Natural killer cell (primary cell): ENCODE results near the gene TXLNG. TPM values are rescaled to one million over a fixed set of nuclear protein-coding genes. Genes with fewer than 3 reads are reported as not detected.

Experiments
- ATAC-seq, 3 donors: fragments of 150-1000 bp in 2 of 3; fragments of 200-7000 bp in 1 of 3; cut with Tn5 transposase; 1 replicate in 1 of 3; 2 replicates in 2 of 3; pipeline ENCODE4 v1.10.0; 2021; ENCODE audit warnings: mild to moderate bottlenecking in 2 of 3, moderate library complexity in 2 of 3
- DNase-seq, 2 donors: peaks; one replicate each; pipeline versions ENCODE4 v3.0.0 to v3.0.0-alpha.2; 2013 to 2021; ENCODE audit warnings: mixed read lengths in 1 of 2
- H3K27ac ChIP-seq: one replicate; pipeline ENCODE4 v1.5.1; 2013; ENCODE audit warnings: mild to moderate bottlenecking, low read length
- H3K27me3 ChIP-seq: one replicate; pipeline ENCODE4 v1.6.1; 2013; ENCODE audit warnings: low read length; ENCODE audit not compliant: control insufficient read depth, insufficient read depth
- H3K36me3 ChIP-seq: one replicate; pipeline ENCODE4 v1.6.1; 2013; ENCODE audit warnings: low read length; ENCODE audit not compliant: control insufficient read depth, insufficient read depth
- H3K4me1 ChIP-seq: one replicate; pipeline ENCODE4 v1.6.1; 2013; ENCODE audit warnings: low read length; ENCODE audit not compliant: control insufficient read depth, insufficient read depth
- H3K4me3 ChIP-seq: one replicate; pipeline ENCODE4 v1.5.1; 2013; ENCODE audit warnings: low read length
- H3K9me3 ChIP-seq: one replicate; pipeline ENCODE4 v1.6.1; 2013; ENCODE audit warnings: low read length; ENCODE audit not compliant: control insufficient read depth, insufficient read depth
- H3K27ac Mint-ChIP-seq, 2 donors: one replicate each; pipeline ENCODE4 v1.8.0; 2022; ENCODE audit warnings: mild to moderate bottlenecking in 2 of 2, mixed read lengths in 2 of 2, moderate library complexity in 1 of 2
- H3K27me3 Mint-ChIP-seq, 2 donors: one replicate each; pipeline ENCODE4 v1.8.0; 2022; ENCODE audit warnings: low read depth in 2 of 2, mixed read lengths in 2 of 2
- H3K36me3 Mint-ChIP-seq: one replicate; pipeline ENCODE4 v1.8.0; 2022; ENCODE audit warnings: mixed read lengths
- H3K4me1 Mint-ChIP-seq, 2 donors: one replicate each; pipeline ENCODE4 v1.8.0; 2022; ENCODE audit warnings: mixed read lengths in 2 of 2
- H3K4me3 Mint-ChIP-seq: one replicate; pipeline ENCODE4 v1.8.0; 2022; ENCODE audit warnings: mild to moderate bottlenecking, moderate library complexity, mixed read lengths
- H3K9me3 Mint-ChIP-seq, 2 donors: one replicate each; pipeline ENCODE4 v1.8.0; 2022; ENCODE audit warnings: mixed read lengths in 2 of 2
- CTCF ChIP-seq: fragments of 200-600 bp; IDR thresholded peaks from one replicate; pipeline ENCODE4 v1.8.0; 2022; ENCODE audit warnings: antibody characterized with exemption
- WGBS: methylation state at CpG from one replicate; pipeline ENCODE4 v1.1.7; 2013; ENCODE audit warnings: missing lambda C conversion rate; ENCODE audit not compliant: insufficient coverage; 5-methylcytosine and 5-hydroxymethylcytosine counted together
- intact Hi-C: fragments of 100-400 bp; cut with micrococcal nuclease; formaldehyde crosslinking; loops from one replicate; pipeline ENCODE4 v1.14.2; 2022
- total RNA-seq, 4 donors: library from RNA; stranded (reverse); fragments of 120-200 nt in 1 of 4; gene quantifications; one replicate each; pipeline versions ENCODE4 v1.2.3 to v1.2.4, GENCODE V29; 2013 to 2022

Gene TXLNG
- total RNA-seq, 3 donors from 2014 or later (not counting 1 experiment from before 2014, with no cell fraction given) = 8.1 to 16.9 (median 9.9) TPM

- H3K27me3 ChIP-seq = no peaks in the 10 kb centered on the region
- peaks cover 5% of the 10 kb centered on the region for H3K4me1 ChIP-seq
- no peaks in the 10 kb centered on the region for H3K9me3 Mint-ChIP-seq
- under 1% methylated on average over 22 of the region's 27 CpGs for WGBS
- no peaks in the 10 kb centered on the region for H3K36me3 ChIP-seq
- no peaks in the 10 kb centered on the region for H3K36me3 Mint-ChIP-seq
- intact Hi-C loops = loop anchor here (5.0 kb wide), 1 partner anchor 164 kb away; no protein-coding TSS in a partner anchor
- peak overlapping the region; percentile 75 to 79 for H3K27ac Mint-ChIP-seq
- H3K4me3 Mint-ChIP-seq = peak overlapping the region; percentile 85
- ATAC-seq (peak; percentile 78 to 82 (median 79)), DNase-seq (peak; percentile 42 to 81)
- peak; percentile 59 for TF ChIP-seq CTCF
- H3K27ac ChIP-seq = peak overlapping the region; percentile 78
- H3K4me1 Mint-ChIP-seq = peaks cover 7 to 16% of the 10 kb centered on the region in 2 donors
- peaks cover 0 to 20% of the 10 kb centered on the region in 2 donors for H3K27me3 Mint-ChIP-seq
- H3K9me3 ChIP-seq = no peaks in the 10 kb centered on the region
- peak overlapping the region; percentile 58 for H3K4me3 ChIP-seq
These were observed 96.6 kb downstream of the TXLNG start for GRCh38 chrX:16882702-16883486.

- no peaks in the 10 kb centered on the region for H3K9me3 Mint-ChIP-seq
- H3K4me1 Mint-ChIP-seq = peaks cover 7 to 16% of the 10 kb centered on the region in 2 donors
- no peaks in the 10 kb centered on the region for H3K36me3 Mint-ChIP-seq
- H3K27me3 ChIP-seq = no peaks in the 10 kb centered on the region
- DNase-seq (no peak), ATAC-seq (no peak)
- H3K27me3 Mint-ChIP-seq = peaks cover 0 to 15% of the 10 kb centered on the region in 2 donors
- no peaks in the 10 kb centered on the region for H3K36me3 ChIP-seq
- H3K4me3 ChIP-seq = no peak overlapping the region
- TF ChIP-seq CTCF = peak; percentile 6
- H3K27ac ChIP-seq = no peak overlapping the region
- no CpG with 5 or more reads among the region's 3 CpGs for WGBS
- peak overlapping the region; percentile 75 to 79 for H3K27ac Mint-ChIP-seq
- intact Hi-C loops = loop anchor here (5.0 kb wide), 1 partner anchor 164 kb away; no protein-coding TSS in a partner anchor
- no peak overlapping the region for H3K4me3 Mint-ChIP-seq
- no peaks in the 10 kb centered on the region for H3K9me3 ChIP-seq
- peaks cover 5% of the 10 kb centered on the region for H3K4me1 ChIP-seq
These were observed 97.2 kb downstream of the TXLNG start for GRCh38 chrX:16883487-16883804.

GRCh38 chrX:16885628-16886027 is 99.4 kb downstream of the TXLNG start:
- no peaks in the 10 kb centered on the region for H3K27me3 ChIP-seq
- Mint-ChIP-seq H3K4me1 (peaks cover 7 to 16% of the 10 kb centered on the region in 2 donors), H3K4me3 (no peak overlapping the region), H3K36me3 (no peaks in the 10 kb centered on the region), H3K9me3 (no peaks in the 10 kb centered on the region), H3K27me3 (peaks cover 0 to 9% of the 10 kb centered on the region in 2 donors), H3K27ac (no peak overlapping the region)
- no CpG with 5 or more reads among the region's 1 CpG for WGBS
- H3K4me3 ChIP-seq = no peak overlapping the region
- no peak for ATAC-seq
- no peak for TF ChIP-seq CTCF
- DNase-seq = no peak
- peaks cover 5% of the 10 kb centered on the region for H3K4me1 ChIP-seq
- no peak overlapping the region for H3K27ac ChIP-seq
- H3K36me3 ChIP-seq = no peaks in the 10 kb centered on the region
- intact Hi-C loops = no loop called here
- no peaks in the 10 kb centered on the region for H3K9me3 ChIP-seq
